Measurements from ENCODE around the gene KLK5. TPM values are rescaled to one million over a fixed set of nuclear protein-coding genes. Genes with fewer than 3 reads are reported as not detected.

KLK5 gene
- total RNA-seq, 1 experiment from 2014 or later, result 1.0 TPM

DNA sequence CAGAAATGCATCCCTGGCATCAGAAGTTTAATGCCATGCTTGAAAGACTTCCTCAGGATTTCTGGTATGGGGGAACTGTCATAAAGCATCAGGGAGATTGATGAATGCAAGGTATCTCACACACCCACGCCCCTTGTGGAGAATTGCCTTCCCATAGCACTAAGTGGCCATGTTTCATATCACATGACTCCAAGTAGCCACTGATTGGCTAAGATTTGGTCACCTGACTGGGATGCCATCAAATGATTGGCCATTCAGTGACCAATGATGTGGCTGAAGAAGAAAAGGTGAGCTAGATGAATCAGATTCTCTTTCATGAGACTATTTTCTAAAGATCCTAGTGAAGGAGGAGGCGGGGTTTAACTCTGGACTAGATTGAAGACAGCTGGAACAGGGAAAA is 41.3 kb upstream of the KLK5 start (continued):
- TF ChIP-seq, protein P1, sequence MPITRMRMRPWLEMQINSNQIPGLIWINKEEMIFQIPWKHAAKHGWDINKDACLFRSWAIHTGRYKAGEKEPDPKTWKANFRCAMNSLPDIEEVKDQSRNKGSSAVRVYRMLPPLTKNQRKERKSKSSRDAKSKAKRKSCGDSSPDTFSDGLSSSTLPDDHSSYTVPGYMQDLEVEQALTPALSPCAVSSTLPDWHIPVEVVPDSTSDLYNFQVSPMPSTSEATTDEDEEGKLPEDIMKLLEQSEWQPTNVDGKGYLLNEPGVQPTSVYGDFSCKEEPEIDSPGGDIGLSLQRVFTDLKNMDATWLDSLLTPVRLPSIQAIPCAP (CRISPR knock-in tag; IDR thresholded peaks at IDR 0.05), result no peak

DNA sequence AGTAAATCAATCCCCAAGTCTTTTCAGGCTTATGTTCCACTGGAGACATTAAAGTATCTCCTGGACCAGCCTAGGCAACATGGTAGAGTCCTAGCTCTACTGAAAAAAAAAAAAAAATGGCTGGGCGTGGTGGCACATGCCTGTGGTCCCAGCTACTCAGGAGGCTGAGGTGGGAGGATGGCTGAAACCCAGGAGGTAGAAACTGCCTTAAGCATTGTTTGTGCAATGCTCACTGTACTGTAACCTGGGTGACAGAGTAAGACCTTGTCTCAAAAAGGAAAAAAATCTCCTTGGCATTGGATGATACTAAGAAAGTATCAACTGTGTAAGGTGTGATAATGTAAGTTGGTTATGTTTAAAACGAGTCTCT is 39.8 kb upstream of the KLK5 start:
- POLR2A ChIA-PET, result no interaction called here
- no peaks in the 10 kb centered on the region for H3K4me1 Mint-ChIP-seq
- no peak for TF ChIP-seq GRHL2 (CRISPR knock-in tag; IDR thresholded peaks at IDR 0.05; ENCODE audit: insufficient replicate concordance, severe bottlenecking)
- no peak for TF ChIP-seq NFYB (CRISPR knock-in tag; conservative IDR thresholded peaks at IDR 0.05; ENCODE audit: low read depth)
- TF ChIP-seq, protein P2, sequence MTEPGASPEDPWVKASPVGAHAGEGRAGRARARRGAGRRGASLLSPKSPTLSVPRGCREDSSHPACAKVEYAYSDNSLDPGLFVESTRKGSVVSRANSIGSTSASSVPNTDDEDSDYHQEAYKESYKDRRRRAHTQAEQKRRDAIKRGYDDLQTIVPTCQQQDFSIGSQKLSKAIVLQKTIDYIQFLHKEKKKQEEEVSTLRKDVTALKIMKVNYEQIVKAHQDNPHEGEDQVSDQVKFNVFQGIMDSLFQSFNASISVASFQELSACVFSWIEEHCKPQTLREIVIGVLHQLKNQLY (CRISPR knock-in tag; IDR thresholded peaks at IDR 0.05), result no peak
- no peak for TF ChIP-seq ZNF219 (CRISPR knock-in tag; IDR thresholded peaks at IDR 0.05; ENCODE audit: borderline replicate concordance)
- TF ChIP-seq, protein P3, sequence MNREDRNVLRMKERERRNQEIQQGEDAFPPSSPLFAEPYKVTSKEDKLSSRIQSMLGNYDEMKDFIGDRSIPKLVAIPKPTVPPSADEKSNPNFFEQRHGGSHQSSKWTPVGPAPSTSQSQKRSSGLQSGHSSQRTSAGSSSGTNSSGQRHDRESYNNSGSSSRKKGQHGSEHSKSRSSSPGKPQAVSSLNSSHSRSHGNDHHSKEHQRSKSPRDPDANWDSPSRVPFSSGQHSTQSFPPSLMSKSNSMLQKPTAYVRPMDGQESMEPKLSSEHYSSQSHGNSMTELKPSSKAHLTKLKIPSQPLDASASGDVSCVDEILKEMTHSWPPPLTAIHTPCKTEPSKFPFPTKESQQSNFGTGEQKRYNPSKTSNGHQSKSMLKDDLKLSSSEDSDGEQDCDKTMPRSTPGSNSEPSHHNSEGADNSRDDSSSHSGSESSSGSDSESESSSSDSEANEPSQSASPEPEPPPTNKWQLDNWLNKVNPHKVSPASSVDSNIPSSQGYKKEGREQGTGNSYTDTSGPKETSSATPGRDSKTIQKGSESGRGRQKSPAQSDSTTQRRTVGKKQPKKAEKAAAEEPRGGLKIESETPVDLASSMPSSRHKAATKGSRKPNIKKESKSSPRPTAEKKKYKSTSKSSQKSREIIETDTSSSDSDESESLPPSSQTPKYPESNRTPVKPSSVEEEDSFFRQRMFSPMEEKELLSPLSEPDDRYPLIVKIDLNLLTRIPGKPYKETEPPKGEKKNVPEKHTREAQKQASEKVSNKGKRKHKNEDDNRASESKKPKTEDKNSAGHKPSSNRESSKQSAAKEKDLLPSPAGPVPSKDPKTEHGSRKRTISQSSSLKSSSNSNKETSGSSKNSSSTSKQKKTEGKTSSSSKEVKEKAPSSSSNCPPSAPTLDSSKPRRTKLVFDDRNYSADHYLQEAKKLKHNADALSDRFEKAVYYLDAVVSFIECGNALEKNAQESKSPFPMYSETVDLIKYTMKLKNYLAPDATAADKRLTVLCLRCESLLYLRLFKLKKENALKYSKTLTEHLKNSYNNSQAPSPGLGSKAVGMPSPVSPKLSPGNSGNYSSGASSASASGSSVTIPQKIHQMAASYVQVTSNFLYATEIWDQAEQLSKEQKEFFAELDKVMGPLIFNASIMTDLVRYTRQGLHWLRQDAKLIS (CRISPR knock-in tag; IDR thresholded peaks at IDR 0.05; ENCODE audit: borderline replicate concordance), result no peak
- TF ChIP-seq, protein P4, sequence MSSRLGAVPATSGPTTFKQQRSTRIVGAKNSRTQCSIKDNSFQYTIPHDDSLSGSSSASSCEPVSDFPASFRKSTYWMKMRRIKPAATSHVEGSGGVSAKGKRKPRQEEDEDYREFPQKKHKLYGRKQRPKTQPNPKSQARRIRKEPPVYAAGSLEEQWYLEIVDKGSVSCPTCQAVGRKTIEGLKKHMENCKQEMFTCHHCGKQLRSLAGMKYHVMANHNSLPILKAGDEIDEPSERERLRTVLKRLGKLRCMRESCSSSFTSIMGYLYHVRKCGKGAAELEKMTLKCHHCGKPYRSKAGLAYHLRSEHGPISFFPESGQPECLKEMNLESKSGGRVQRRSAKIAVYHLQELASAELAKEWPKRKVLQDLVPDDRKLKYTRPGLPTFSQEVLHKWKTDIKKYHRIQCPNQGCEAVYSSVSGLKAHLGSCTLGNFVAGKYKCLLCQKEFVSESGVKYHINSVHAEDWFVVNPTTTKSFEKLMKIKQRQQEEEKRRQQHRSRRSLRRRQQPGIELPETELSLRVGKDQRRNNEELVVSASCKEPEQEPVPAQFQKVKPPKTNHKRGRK (CRISPR knock-in tag; IDR thresholded peaks at IDR 0.05; ENCODE audit: borderline replicate concordance), result no peak
- TF ChIP-seq SMAD3 (CRISPR knock-in tag; IDR thresholded peaks at IDR 0.05; ENCODE audit: borderline replicate concordance), result no peak
- TF ChIP-seq, protein P5, sequence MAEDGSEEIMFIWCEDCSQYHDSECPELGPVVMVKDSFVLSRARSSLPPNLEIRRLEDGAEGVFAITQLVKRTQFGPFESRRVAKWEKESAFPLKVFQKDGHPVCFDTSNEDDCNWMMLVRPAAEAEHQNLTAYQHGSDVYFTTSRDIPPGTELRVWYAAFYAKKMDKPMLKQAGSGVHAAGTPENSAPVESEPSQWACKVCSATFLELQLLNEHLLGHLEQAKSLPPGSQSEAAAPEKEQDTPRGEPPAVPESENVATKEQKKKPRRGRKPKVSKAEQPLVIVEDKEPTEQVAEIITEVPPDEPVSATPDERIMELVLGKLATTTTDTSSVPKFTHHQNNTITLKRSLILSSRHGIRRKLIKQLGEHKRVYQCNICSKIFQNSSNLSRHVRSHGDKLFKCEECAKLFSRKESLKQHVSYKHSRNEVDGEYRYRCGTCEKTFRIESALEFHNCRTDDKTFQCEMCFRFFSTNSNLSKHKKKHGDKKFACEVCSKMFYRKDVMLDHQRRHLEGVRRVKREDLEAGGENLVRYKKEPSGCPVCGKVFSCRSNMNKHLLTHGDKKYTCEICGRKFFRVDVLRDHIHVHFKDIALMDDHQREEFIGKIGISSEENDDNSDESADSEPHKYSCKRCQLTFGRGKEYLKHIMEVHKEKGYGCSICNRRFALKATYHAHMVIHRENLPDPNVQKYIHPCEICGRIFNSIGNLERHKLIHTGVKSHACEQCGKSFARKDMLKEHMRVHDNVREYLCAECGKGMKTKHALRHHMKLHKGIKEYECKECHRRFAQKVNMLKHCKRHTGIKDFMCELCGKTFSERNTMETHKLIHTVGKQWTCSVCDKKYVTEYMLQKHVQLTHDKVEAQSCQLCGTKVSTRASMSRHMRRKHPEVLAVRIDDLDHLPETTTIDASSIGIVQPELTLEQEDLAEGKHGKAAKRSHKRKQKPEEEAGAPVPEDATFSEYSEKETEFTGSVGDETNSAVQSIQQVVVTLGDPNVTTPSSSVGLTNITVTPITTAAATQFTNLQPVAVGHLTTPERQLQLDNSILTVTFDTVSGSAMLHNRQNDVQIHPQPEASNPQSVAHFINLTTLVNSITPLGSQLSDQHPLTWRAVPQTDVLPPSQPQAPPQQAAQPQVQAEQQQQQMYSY (CRISPR knock-in tag; IDR thresholded peaks at IDR 0.05), result no peak
- TF ChIP-seq, protein P6, sequence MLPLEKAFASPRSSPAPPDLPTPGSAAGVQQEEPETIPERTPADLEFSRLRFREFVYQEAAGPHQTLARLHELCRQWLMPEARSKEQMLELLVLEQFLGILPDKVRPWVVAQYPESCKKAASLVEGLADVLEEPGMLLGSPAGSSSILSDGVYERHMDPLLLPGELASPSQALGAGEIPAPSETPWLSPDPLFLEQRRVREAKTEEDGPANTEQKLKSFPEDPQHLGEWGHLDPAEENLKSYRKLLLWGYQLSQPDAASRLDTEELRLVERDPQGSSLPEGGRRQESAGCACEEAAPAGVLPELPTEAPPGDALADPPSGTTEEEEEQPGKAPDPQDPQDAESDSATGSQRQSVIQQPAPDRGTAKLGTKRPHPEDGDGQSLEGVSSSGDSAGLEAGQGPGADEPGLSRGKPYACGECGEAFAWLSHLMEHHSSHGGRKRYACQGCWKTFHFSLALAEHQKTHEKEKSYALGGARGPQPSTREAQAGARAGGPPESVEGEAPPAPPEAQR (CRISPR knock-in tag; IDR thresholded peaks at IDR 0.05), result no peak
- TF ChIP-seq NFATC4 (CRISPR knock-in tag; IDR thresholded peaks at IDR 0.05), result no peak
- TF ChIP-seq SOX15 (CRISPR knock-in tag; IDR thresholded peaks at IDR 0.05), result no peak
- no peak for TF ChIP-seq ZNF416 (CRISPR knock-in tag; IDR thresholded peaks at IDR 0.05)
- TF ChIP-seq, protein P7, sequence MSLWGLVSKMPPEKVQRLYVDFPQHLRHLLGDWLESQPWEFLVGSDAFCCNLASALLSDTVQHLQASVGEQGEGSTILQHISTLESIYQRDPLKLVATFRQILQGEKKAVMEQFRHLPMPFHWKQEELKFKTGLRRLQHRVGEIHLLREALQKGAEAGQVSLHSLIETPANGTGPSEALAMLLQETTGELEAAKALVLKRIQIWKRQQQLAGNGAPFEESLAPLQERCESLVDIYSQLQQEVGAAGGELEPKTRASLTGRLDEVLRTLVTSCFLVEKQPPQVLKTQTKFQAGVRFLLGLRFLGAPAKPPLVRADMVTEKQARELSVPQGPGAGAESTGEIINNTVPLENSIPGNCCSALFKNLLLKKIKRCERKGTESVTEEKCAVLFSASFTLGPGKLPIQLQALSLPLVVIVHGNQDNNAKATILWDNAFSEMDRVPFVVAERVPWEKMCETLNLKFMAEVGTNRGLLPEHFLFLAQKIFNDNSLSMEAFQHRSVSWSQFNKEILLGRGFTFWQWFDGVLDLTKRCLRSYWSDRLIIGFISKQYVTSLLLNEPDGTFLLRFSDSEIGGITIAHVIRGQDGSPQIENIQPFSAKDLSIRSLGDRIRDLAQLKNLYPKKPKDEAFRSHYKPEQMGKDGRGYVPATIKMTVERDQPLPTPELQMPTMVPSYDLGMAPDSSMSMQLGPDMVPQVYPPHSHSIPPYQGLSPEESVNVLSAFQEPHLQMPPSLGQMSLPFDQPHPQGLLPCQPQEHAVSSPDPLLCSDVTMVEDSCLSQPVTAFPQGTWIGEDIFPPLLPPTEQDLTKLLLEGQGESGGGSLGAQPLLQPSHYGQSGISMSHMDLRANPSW (CRISPR knock-in tag; conservative IDR thresholded peaks at IDR 0.05; ENCODE audit: low read depth), result no peak
- TF ChIP-seq, protein P8, sequence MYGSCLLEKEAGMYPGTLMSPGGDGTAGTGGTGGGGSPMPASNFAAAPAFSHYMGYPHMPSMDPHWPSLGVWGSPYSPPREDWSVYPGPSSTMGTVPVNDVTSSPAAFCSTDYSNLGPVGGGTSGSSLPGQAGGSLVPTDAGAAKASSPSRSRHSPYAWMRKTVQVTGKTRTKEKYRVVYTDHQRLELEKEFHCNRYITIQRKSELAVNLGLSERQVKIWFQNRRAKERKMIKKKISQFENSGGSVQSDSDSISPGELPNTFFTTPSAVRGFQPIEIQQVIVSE (CRISPR knock-in tag; IDR thresholded peaks at IDR 0.05; ENCODE audit: borderline replicate concordance), result no peak
- TF ChIP-seq, protein P9, sequence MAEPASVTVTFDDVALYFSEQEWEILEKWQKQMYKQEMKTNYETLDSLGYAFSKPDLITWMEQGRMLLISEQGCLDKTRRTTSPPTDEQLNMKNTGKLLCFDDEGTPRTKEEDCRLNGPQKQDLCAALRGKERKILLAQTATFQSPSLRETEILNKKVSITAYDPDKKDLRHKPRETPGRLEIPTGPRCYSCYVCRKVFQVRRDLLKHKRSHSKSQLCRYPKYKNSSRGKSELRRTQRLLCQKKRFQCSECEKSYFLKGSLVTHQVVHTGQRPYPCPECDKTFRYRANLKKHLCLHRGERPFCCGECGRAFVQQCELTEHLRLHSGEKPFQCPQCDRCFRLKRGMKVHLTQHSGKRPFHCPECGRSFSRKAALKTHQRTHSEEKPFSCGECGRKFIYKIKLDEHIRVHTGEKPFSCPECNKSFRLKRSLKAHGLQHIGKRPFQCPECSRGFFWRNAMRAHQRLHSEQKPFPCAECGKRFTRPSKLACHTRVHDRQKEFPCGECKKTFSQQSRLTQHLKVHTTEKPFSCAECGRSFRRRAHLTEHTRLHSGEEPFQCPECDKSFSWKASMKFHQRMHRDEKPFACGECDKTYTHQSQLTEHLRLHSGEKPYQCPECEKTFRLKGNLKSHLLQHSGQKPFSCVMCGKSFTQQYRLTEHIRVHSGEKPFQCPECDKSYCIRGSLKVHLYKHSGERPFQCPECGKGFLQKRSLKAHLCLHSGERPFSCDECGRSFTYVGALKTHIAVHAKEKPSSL (CRISPR knock-in tag; conservative IDR thresholded peaks at IDR 0.05), result no peak

More for the DNA sequence above, 39.8 kb upstream of the KLK5 start:
- Mint-ChIP-seq H3K27ac (no peak overlapping the region), H3K36me3 (0 out of 2 replicates have a peak, but pooled peaks cover 3% of the 10 kb centered on the region), H3K4me3 (no peak overlapping the region), H3K27me3 (ENCODE audit: low read depth) (peaks cover 50% of the 10 kb centered on the region), H3K9me3 (peaks cover 10% of the 10 kb centered on the region)
- no peak for ATAC-seq
- CTCF ChIA-PET, result interaction anchor here (0.6 to 2.2 kb wide), 4 partner anchors 24 to 268 kb away, joined by 3 to 8 read pairs (median 4); no protein-coding TSS in a partner anchor
- no peak for DNase-seq (ENCODE audit: low spot score)
